HG02642 (cell line): Measurements from ENCODE around the gene CMTM2.
"Not testable (repeated sequence)": the region's sequence is repeated elsewhere in the genome, so short reads cannot be mapped to it uniquely, and the experiment has no call there.

Experiments
- ATAC-seq: cut with Tn5 transposase; IDR thresholded peaks from one replicate; pipeline ENCODE4 v1.9.1; 2021; ENCODE audit warnings: mild to moderate bottlenecking; ENCODE audit not compliant: unreplicated experiment, poor library complexity

CMTM2 gene

GRCh38 chr16:66627611-66628378, 48.5 kb downstream of the CMTM2 start:
- not testable (repeated sequence) for ATAC-seq

GRCh38 chr16:66629856-66630255, 50.6 kb downstream of the CMTM2 start:
- ATAC-seq, result no peak

- not testable (repeated sequence) for ATAC-seq
Measured at GRCh38 chr16:66630561-66631260, 51.4 kb downstream of the CMTM2 start.

GRCh38 chr16:66631558-66631957, 52.3 kb downstream of the CMTM2 start:
- ATAC-seq, result not testable (repeated sequence)

GRCh38 chr16:66634527-66635196, 55.4 kb downstream of the CMTM2 start:
- no peak for ATAC-seq

- ATAC-seq, result no peak
Measured at GRCh38 chr16:66635406-66635805, 56.1 kb downstream of the CMTM2 start.

GRCh38 chr16:66636199-66636598, 56.9 kb downstream of the CMTM2 start:
- no peak for ATAC-seq

- ATAC-seq, result no peak
Measured at GRCh38 chr16:66637806-66638205, 58.5 kb downstream of the CMTM2 start.
